ENCODE results near the gene LGALS16. TPM values are rescaled to one million over a fixed set of nuclear protein-coding genes. Genes with fewer than 3 reads are reported as not detected.
"Not testable (repeated sequence)": the region's sequence is repeated elsewhere in the genome, so short reads cannot be mapped to it uniquely, and the experiment has no call there.

LGALS16 gene
- total RNA-seq, 1 donor from 2014 or later, result not detected

DNA sequence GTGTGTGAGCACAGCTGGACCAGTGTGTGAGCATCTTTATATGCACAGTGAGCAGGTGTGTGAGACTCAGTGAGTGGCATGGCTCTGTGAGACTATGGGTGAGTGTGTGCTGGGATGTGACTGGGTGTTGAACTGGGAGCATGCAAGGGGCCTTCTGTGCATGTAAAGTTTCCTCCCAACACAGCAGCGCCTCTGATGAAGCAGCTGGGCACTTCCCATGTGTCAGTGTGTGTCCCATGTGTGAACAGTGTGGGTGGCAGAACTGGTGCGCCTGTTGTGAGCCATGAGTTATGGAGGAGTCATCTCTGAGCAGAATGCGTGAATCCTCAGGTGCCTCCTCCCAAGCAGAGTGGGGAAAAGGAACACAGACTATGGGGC is 24.1 kb downstream of the LGALS16 start:
- Histone ChIP-seq H3K4me3 (ENCODE audit: low read depth, low read length) (no peak overlapping the region), H3K36me3 (ENCODE audit: control insufficient read depth, insufficient read depth, low read length) (no peaks in the 10 kb centered on the region), H3K27me3 (ENCODE audit: control insufficient read depth, insufficient read depth, low read length) (no peaks in the 10 kb centered on the region)
- FAIRE-seq (no peak), DNase-seq (ENCODE audit: low read depth) (no peak)
- TF ChIP-seq, protein P1, sequence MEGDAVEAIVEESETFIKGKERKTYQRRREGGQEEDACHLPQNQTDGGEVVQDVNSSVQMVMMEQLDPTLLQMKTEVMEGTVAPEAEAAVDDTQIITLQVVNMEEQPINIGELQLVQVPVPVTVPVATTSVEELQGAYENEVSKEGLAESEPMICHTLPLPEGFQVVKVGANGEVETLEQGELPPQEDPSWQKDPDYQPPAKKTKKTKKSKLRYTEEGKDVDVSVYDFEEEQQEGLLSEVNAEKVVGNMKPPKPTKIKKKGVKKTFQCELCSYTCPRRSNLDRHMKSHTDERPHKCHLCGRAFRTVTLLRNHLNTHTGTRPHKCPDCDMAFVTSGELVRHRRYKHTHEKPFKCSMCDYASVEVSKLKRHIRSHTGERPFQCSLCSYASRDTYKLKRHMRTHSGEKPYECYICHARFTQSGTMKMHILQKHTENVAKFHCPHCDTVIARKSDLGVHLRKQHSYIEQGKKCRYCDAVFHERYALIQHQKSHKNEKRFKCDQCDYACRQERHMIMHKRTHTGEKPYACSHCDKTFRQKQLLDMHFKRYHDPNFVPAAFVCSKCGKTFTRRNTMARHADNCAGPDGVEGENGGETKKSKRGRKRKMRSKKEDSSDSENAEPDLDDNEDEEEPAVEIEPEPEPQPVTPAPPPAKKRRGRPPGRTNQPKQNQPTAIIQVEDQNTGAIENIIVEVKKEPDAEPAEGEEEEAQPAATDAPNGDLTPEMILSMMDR (IDR thresholded peaks at IDR 0.05; ENCODE audit: insufficient read depth, low read length, severe bottlenecking), result no peak

DNA sequence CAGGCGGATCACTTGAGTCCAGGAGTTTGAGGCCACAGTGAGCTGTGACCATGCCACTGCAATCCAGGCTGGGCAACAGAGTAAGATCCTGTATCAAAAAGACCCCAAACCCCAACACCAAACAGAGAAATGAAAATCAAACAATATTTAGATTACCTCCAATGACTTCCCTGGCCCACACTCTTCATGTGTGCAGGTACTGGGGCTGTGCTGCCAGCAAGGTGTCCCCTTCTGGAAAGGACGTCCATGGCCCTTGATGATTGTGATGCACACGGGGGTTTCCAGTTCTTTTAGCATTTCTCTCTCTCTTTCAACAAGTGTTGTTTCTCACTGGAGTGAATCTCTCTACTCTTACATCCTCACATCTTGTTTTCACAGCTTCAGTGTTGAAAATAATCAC is 24.9 kb downstream of the LGALS16 start:
- FAIRE-seq (no peak), DNase-seq (ENCODE audit: low read depth) (no peak)
- TF ChIP-seq, protein P1 (IDR thresholded peaks at IDR 0.05; ENCODE audit: insufficient read depth, low read length, severe bottlenecking), result no peak
- no peak overlapping the region for H3K4me3 ChIP-seq (ENCODE audit: low read depth, low read length)
- no peaks in the 10 kb centered on the region for H3K27me3 ChIP-seq (ENCODE audit: control insufficient read depth, insufficient read depth, low read length)
- H3K36me3 ChIP-seq (ENCODE audit: control insufficient read depth, insufficient read depth, low read length), result no peaks in the 10 kb centered on the region

DNA sequence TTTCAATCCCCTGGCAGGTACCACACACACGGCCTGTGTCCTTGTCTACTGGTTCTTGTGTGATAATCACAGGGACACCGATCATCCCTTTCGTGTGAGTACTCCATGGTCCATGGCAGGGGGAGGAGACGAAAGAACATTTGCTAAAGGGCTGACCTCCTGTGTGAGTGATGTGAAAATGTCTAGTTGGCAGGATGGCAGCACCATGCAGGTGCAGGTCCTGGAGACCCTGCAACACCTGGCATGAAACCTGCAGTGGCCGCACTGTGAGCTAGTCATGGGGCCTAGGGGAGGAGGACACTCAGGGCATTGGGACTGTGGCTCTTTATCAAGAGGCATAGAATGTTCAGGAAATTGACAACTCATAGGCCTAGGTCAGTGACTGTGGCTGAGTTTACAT is 25.7 kb downstream of the LGALS16 start:
- Histone ChIP-seq H3K36me3 (ENCODE audit: control insufficient read depth, insufficient read depth, low read length) (no peaks in the 10 kb centered on the region), H3K27me3 (ENCODE audit: control insufficient read depth, insufficient read depth, low read length) (no peaks in the 10 kb centered on the region), H3K4me3 (ENCODE audit: low read depth, low read length) (no peak overlapping the region)
- TF ChIP-seq, protein P1 (IDR thresholded peaks at IDR 0.05; ENCODE audit: insufficient read depth, low read length, severe bottlenecking), result no peak
- FAIRE-seq, result no peak
- no peak for DNase-seq (ENCODE audit: low read depth)

DNA sequence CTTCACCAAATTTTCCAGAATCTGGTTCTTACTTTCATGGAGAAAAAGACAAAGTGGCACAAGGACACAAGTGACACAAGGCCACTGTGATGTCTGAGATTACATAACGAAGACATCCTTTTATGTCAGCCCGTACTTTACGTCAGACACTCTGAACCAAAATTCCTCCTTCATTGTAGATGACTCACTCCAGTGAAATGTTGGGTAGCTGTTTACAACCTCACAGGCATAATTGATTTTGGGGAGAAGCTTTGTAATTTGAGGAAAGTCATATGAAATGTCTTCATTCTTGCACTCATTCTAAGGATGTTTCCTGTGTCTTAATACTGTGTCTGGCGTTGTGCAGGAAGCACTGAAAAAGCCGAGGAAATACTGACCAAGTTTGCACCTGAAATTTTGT is 28.6 kb downstream of the LGALS16 start:
- no peak for FAIRE-seq
- TF ChIP-seq, protein P1 (IDR thresholded peaks at IDR 0.05; ENCODE audit: insufficient read depth, low read length, severe bottlenecking), result no peak
- H3K4me3 ChIP-seq (ENCODE audit: low read depth, low read length), result no peak overlapping the region

DNA sequence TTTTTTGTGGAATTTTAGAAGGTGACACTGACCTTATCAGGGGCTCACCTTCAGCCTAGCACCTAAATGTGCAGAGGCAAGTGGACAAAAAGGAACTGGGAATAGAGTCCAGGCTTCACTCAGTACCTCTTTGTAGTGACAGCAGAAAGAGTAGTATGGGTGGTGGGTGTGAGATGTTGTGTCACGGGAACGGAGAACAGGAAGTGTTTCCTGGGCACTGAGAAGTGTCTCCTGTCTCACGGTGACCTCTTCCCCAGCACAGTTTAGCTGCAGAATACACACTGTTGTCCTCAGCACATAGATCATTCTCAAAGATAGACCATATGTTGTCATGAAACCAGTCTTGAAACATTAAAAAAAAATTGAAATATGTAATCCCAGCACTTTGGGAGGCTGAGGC is 31.0 kb downstream of the LGALS16 start:
- DNase-seq (ENCODE audit: low read depth) (no peak), FAIRE-seq (no peak)
- no peaks in the 10 kb centered on the region for H3K36me3 ChIP-seq (ENCODE audit: control insufficient read depth, insufficient read depth, low read length)
- no peaks in the 10 kb centered on the region for H3K27me3 ChIP-seq (ENCODE audit: control insufficient read depth, insufficient read depth, low read length)
- TF ChIP-seq, protein P1 (IDR thresholded peaks at IDR 0.05; ENCODE audit: insufficient read depth, low read length, severe bottlenecking), result no peak
- H3K4me3 ChIP-seq (ENCODE audit: low read depth, low read length), result no peak overlapping the region

More for the DNA sequence above, 28.6 kb downstream of the LGALS16 start:
- Histone ChIP-seq H3K36me3 (ENCODE audit: control insufficient read depth, insufficient read depth, low read length) (no peaks in the 10 kb centered on the region), H3K27me3 (ENCODE audit: control insufficient read depth, insufficient read depth, low read length) (no peaks in the 10 kb centered on the region)
- DNase-seq (ENCODE audit: low read depth), result no peak

DNA sequence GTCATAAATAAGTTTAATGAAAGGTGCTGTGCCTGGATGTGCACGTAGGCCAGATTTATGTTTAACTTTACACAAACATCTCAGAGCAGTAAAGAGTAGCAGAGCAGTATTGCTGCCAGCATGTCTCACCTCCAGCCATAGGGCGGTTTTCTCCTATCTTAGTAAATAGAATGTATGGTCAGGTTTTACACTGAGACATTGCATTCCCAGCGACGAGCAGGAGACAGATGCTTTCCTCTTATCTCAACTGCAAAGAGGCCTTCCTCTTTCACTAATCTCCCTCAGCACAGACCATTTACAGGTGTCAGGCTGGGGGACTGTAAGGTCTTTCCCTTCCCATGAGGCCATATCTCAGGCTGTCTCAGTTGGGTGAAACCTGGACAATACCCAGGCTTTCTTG is 32.9 kb downstream of the LGALS16 start:
- FAIRE-seq; DNase-seq (ENCODE audit: low read depth); H3K36me3 ChIP-seq (ENCODE audit: control insufficient read depth, insufficient read depth, low read length); H3K27me3 ChIP-seq (ENCODE audit: control insufficient read depth, insufficient read depth, low read length); H3K4me3 ChIP-seq (ENCODE audit: low read depth, low read length): not testable (repeated sequence)
